ENCODE data around the gene CFAP46.

- TF ChIP-seq, protein P1, sequence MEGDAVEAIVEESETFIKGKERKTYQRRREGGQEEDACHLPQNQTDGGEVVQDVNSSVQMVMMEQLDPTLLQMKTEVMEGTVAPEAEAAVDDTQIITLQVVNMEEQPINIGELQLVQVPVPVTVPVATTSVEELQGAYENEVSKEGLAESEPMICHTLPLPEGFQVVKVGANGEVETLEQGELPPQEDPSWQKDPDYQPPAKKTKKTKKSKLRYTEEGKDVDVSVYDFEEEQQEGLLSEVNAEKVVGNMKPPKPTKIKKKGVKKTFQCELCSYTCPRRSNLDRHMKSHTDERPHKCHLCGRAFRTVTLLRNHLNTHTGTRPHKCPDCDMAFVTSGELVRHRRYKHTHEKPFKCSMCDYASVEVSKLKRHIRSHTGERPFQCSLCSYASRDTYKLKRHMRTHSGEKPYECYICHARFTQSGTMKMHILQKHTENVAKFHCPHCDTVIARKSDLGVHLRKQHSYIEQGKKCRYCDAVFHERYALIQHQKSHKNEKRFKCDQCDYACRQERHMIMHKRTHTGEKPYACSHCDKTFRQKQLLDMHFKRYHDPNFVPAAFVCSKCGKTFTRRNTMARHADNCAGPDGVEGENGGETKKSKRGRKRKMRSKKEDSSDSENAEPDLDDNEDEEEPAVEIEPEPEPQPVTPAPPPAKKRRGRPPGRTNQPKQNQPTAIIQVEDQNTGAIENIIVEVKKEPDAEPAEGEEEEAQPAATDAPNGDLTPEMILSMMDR (IDR thresholded peaks at IDR 0.05 in 2 of 3, conservative IDR thresholded peaks at IDR 0.05 in 1 of 3; ENCODE audit: control insufficient read depth in 2 of 3, extremely low read depth in 1 of 3, insufficient read depth in 1 of 3, low read depth in 3 of 3, low read length in 3 of 3) = no peak
- no peak for TF ChIP-seq SRF (IDR thresholded peaks at IDR 0.05; ENCODE audit: low read depth in 2 of 2, low read length in 2 of 2)
- no peak for TF ChIP-seq NBN (IDR thresholded peaks at IDR 0.05)
- no peak for TF ChIP-seq POLR2AphosphoS5 (IDR thresholded peaks at IDR 0.05; ENCODE audit: low read length)
- TF ChIP-seq NRF1 (conservative IDR thresholded peaks at IDR 0.05; ENCODE audit: low read depth, low read length) = no peak
- TF ChIP-seq NR2C2 (IDR thresholded peaks at IDR 0.05; ENCODE audit: borderline replicate concordance, control insufficient read depth, insufficient read length, low read depth) = no peak
- TF ChIP-seq RELA (IDR thresholded peaks at IDR 0.05; ENCODE audit: borderline replicate concordance, partially characterized antibody) = no peak
Observed at GRCh38 chr10:132945125-132945893, 2.9 kb upstream of the CFAP46 start.
